ENCODE measurements around the gene EZH2.

GRCh38 chr7:148882192-148882591 lies 1.9 kb downstream of the EZH2 start:
- TF ChIP-seq CTCF (IDR thresholded peaks at IDR 0.05) (no peak), POLR2A (IDR thresholded peaks at IDR 0.05) (no peak), EP300 (IDR thresholded peaks at IDR 0.05) (no peak)
